ENCODE measurements around the gene APP. TPM values are rescaled to one million over a fixed set of nuclear protein-coding genes. Genes with fewer than 3 reads are reported as not detected.
A peak's percentile ranks its signal among the peaks of the same experiment; 100 is the strongest.

The APP gene
- total RNA-seq, 1 experiment from 2014 or later, result 266 TPM

DNA sequence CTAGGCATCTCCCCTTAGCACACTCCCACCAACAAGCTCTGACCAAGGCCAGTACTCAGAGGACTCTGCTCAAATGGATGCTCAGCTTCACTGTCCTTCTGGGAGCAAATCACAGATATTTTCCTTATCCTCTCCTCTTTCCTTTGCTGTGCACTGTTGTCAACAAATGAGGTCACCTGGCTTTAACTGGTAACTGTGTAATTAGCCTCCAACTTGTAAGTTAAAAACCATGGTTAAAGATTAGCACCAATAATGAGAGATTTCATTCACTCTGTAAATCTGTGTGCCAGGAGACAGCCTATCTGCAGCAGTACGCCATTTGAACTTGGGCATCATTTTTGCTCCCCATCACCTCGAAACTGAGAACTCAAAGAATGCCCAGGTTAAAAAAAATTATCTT, 286.3 kb downstream of the APP start:
- Histone ChIP-seq H3K79me2 (ENCODE audit: low read length) (no peaks in the 10 kb centered on the region), H3K27me3 (ENCODE audit: low read length) (no peaks in the 10 kb centered on the region), H3K9me2 (replicated peaks; ENCODE audit: low read length) (no peaks in the 10 kb centered on the region), H3K4me3 (ENCODE audit: low read length) (no peak overlapping the region), H3K36me3 (ENCODE audit: low read depth, low read length) (peaks cover 29% of the 10 kb centered on the region), H3K27ac (ENCODE audit: low read length) (no peak overlapping the region), H2AFZ (ENCODE audit: low read length) (no peak overlapping the region), H3K9ac (ENCODE audit: low read length) (no peak overlapping the region), H4K20me1 (ENCODE audit: low read length) (no peaks in the 10 kb centered on the region), H3K9me3 (ENCODE audit: low read length) (no peaks in the 10 kb centered on the region), H3F3A (ENCODE audit: low read length, unreplicated experiment) (no peaks in the 10 kb centered on the region), H3K4me1 (ENCODE audit: insufficient read depth, low read length) (peaks cover 17% of the 10 kb centered on the region), H3K4me2 (ENCODE audit: low read length) (no peak overlapping the region)
- no peak for TF ChIP-seq EZH2 (IDR thresholded peaks at IDR 0.05; ENCODE audit: low read length, unreplicated experiment)
- no peak for TF ChIP-seq EZH2phosphoT487 (IDR thresholded peaks at IDR 0.05; ENCODE audit: borderline replicate concordance, low read length)
- no peak for TF ChIP-seq CTCF (conservative IDR thresholded peaks at IDR 0.05; ENCODE audit: low read depth, low read length)
- BruUV-seq (replicated peaks), result no TSS peak
- intact Hi-C loops (cut with micrococcal nuclease), result loop anchor here (5.0 kb wide), 2 partner anchors 283 to 833 kb away; no protein-coding TSS in a partner anchor
- ChIA-PET POLR2A (ENCODE audit: unreplicated experiment) (no interaction called here), CTCF (no interaction called here)
- DNase-seq (no peak), ATAC-seq (no peak)

- POLR2A ChIA-PET (ENCODE audit: unreplicated experiment), result no interaction called here
- DNase-seq, result peak; percentile 73
- CTCF ChIA-PET, result no interaction called here
These were observed 288.8 kb downstream of the APP start for GRCh38 chr21:25881524-25882376.

More at GRCh38 chr21:25881524-25882376, 288.8 kb downstream of the APP start:
- intact Hi-C loops (cut with micrococcal nuclease), result loop anchor here (5.0 kb wide), 2 partner anchors 286 to 836 kb away; no protein-coding TSS in a partner anchor
- TF ChIP-seq EZH2phosphoT487 (IDR thresholded peaks at IDR 0.05; ENCODE audit: borderline replicate concordance, low read length) (no peak), CTCF (conservative IDR thresholded peaks at IDR 0.05; ENCODE audit: low read depth, low read length) (peak; percentile 98)
- no peaks in the 10 kb centered on the region for H3K27me3 ChIP-seq (ENCODE audit: low read length)
- H3K36me3 ChIP-seq (ENCODE audit: low read depth, low read length), result peaks cover 18% of the 10 kb centered on the region
- no peak overlapping the region for H2AFZ ChIP-seq (ENCODE audit: low read length)
- no peak overlapping the region for H3K4me3 ChIP-seq (ENCODE audit: low read length)
- H4K20me1 ChIP-seq (ENCODE audit: low read length), result no peaks in the 10 kb centered on the region
- no peaks in the 10 kb centered on the region for H3K79me2 ChIP-seq (ENCODE audit: low read length)
- no peak overlapping the region for H3K9ac ChIP-seq (ENCODE audit: low read length)
- no peaks in the 10 kb centered on the region for H3F3A ChIP-seq (ENCODE audit: low read length, unreplicated experiment)
- peaks cover 34% of the 10 kb centered on the region for H3K4me1 ChIP-seq (ENCODE audit: insufficient read depth, low read length)
- peak; percentile 37 for ATAC-seq
- H3K9me2 ChIP-seq (replicated peaks; ENCODE audit: low read length), result no peaks in the 10 kb centered on the region
- no TSS peak for BruUV-seq (replicated peaks)
- H3K4me2 ChIP-seq (ENCODE audit: low read length), result no peak overlapping the region
- H3K9me3 ChIP-seq (ENCODE audit: low read length), result no peaks in the 10 kb centered on the region
- H3K27ac ChIP-seq (ENCODE audit: low read length), result no peak overlapping the region

Data from PC-3 (cell line).